H1 (cell line): ENCODE results near the gene IL6ST. TPM values are rescaled to one million over a fixed set of nuclear protein-coding genes. Genes with fewer than 3 reads are reported as not detected.

Experiments
- CTBP2 ChIP-seq: IDR thresholded peaks from 2 replicates; pipeline ENCODE4 v1.7.0; 2011; ENCODE audit warnings: borderline replicate concordance, mild to moderate bottlenecking, moderate library complexity, mixed read lengths, low read length; ENCODE audit not compliant: insufficient read depth, insufficient read length
- HDAC6 ChIP-seq: IDR thresholded peaks from one replicate; pipeline ENCODE4 v1.7.1; 2012; ENCODE audit warnings: low read depth, mild to moderate bottlenecking, inconsistent platforms, low read length, moderate library complexity
- KDM4A ChIP-seq: IDR thresholded peaks from one replicate; pipeline ENCODE4 v1.7.1; 2012; ENCODE audit warnings: low read depth, mild to moderate bottlenecking, moderate library complexity, low read length, inconsistent platforms; ENCODE audit not compliant: severe bottlenecking
- POLR2A ChIP-seq, 2 experiments: IDR thresholded peaks; 1 replicate in 1 of 2; 2 replicates in 1 of 2; pipeline ENCODE4 v1.6.1; 2011; ENCODE audit warnings: low read depth in 2 of 2, low read length in 2 of 2, mild to moderate bottlenecking in 2 of 2; ENCODE audit errors: control extremely low read depth in 1 of 2
- RFX5 ChIP-seq: IDR thresholded peaks from 2 replicates; pipeline ENCODE4 v1.6.1; 2011; ENCODE audit warnings: low read depth, low read length, improper control_type of control experiment, borderline replicate concordance
- TCF12 ChIP-seq: IDR thresholded peaks from 2 replicates; pipeline ENCODE4 v1.6.1; 2011; ENCODE audit warnings: low read depth, mild to moderate bottlenecking, low read length
- polyA plus RNA-seq, 7 experiments: library from polyadenylated mRNA; depleted of rRNA in 3 of 7; stranded (reverse) in 5 of 7; unstranded in 2 of 7; fragments of >200 nt in 5 of 7; fragments of 200-250 nt in 2 of 7; gene quantifications; 1 replicate in 5 of 7; 2 replicates in 1 of 7; 4 replicates in 1 of 7; pipeline versions ENCODE4 v1.2.1 to v1.2.3, GENCODE V29; 2011 to 2013; ENCODE audit warnings: missing spikeins in 2 of 7, mixed read lengths in 2 of 7
- total RNA-seq: library from RNA; stranded (reverse); fragmentation: NEBNext Ultra II Directional; extraction: Animal tissue kit (Norgen Biotek cat#: 25700); gene quantifications from 2 replicates; pipeline ENCODE4 v1.2.1, GENCODE V29; 2021
- TF ChIP-seq, protein P1 (sequence below): fragments of 300-600 bp; sonication (generic); IDR thresholded peaks from 2 replicates; pipeline ENCODE4 v1.7.1; 2012; ENCODE audit warnings: low read length, moderate library complexity, mild to moderate bottlenecking, inconsistent platforms; ENCODE audit not compliant: insufficient replicate concordance

Gene IL6ST
- total and polyA plus RNA-seq, 2 of the 8 experiments (the other 6 are each of a cell fraction or from before 2014, with no cell fraction given) = 1.4 to 11.1 TPM

DNA sequence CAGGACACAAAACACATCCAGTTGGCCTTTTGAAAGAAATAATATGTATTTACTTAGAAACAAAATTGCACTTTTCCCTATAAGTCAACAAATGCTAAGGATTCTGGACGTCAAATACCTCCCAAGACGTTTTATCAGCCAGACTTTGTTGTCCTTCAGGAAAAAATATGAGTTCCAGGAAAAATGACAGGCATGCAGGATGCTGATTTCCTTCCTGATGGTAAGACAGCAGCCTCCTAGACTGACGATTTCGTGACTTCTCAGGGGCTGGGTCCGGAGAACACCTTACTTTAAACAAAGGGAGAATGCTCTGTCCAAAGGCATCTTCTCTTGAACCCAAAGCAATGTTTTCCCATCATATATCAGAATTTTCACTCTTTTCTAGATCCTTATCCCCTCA lies 69.1 kb downstream of the IL6ST start (continued):
- TF ChIP-seq, protein P1, sequence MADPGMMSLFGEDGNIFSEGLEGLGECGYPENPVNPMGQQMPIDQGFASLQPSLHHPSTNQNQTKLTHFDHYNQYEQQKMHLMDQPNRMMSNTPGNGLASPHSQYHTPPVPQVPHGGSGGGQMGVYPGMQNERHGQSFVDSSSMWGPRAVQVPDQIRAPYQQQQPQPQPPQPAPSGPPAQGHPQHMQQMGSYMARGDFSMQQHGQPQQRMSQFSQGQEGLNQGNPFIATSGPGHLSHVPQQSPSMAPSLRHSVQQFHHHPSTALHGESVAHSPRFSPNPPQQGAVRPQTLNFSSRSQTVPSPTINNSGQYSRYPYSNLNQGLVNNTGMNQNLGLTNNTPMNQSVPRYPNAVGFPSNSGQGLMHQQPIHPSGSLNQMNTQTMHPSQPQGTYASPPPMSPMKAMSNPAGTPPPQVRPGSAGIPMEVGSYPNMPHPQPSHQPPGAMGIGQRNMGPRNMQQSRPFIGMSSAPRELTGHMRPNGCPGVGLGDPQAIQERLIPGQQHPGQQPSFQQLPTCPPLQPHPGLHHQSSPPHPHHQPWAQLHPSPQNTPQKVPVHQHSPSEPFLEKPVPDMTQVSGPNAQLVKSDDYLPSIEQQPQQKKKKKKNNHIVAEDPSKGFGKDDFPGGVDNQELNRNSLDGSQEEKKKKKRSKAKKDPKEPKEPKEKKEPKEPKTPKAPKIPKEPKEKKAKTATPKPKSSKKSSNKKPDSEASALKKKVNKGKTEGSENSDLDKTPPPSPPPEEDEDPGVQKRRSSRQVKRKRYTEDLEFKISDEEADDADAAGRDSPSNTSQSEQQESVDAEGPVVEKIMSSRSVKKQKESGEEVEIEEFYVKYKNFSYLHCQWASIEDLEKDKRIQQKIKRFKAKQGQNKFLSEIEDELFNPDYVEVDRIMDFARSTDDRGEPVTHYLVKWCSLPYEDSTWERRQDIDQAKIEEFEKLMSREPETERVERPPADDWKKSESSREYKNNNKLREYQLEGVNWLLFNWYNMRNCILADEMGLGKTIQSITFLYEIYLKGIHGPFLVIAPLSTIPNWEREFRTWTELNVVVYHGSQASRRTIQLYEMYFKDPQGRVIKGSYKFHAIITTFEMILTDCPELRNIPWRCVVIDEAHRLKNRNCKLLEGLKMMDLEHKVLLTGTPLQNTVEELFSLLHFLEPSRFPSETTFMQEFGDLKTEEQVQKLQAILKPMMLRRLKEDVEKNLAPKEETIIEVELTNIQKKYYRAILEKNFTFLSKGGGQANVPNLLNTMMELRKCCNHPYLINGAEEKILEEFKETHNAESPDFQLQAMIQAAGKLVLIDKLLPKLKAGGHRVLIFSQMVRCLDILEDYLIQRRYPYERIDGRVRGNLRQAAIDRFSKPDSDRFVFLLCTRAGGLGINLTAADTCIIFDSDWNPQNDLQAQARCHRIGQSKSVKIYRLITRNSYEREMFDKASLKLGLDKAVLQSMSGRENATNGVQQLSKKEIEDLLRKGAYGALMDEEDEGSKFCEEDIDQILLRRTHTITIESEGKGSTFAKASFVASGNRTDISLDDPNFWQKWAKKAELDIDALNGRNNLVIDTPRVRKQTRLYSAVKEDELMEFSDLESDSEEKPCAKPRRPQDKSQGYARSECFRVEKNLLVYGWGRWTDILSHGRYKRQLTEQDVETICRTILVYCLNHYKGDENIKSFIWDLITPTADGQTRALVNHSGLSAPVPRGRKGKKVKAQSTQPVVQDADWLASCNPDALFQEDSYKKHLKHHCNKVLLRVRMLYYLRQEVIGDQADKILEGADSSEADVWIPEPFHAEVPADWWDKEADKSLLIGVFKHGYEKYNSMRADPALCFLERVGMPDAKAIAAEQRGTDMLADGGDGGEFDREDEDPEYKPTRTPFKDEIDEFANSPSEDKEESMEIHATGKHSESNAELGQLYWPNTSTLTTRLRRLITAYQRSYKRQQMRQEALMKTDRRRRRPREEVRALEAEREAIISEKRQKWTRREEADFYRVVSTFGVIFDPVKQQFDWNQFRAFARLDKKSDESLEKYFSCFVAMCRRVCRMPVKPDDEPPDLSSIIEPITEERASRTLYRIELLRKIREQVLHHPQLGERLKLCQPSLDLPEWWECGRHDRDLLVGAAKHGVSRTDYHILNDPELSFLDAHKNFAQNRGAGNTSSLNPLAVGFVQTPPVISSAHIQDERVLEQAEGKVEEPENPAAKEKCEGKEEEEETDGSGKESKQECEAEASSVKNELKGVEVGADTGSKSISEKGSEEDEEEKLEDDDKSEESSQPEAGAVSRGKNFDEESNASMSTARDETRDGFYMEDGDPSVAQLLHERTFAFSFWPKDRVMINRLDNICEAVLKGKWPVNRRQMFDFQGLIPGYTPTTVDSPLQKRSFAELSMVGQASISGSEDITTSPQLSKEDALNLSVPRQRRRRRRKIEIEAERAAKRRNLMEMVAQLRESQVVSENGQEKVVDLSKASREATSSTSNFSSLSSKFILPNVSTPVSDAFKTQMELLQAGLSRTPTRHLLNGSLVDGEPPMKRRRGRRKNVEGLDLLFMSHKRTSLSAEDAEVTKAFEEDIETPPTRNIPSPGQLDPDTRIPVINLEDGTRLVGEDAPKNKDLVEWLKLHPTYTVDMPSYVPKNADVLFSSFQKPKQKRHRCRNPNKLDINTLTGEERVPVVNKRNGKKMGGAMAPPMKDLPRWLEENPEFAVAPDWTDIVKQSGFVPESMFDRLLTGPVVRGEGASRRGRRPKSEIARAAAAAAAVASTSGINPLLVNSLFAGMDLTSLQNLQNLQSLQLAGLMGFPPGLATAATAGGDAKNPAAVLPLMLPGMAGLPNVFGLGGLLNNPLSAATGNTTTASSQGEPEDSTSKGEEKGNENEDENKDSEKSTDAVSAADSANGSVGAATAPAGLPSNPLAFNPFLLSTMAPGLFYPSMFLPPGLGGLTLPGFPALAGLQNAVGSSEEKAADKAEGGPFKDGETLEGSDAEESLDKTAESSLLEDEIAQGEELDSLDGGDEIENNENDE = no peak
- TF ChIP-seq HDAC6 (no peak), POLR2A (IDR thresholded peaks at IDR 0.05; ENCODE audit: control extremely low read depth in 1 of 2, low read depth in 2 of 2, low read length in 2 of 2) (no peak), KDM4A (no peak), TCF12 (no peak), RFX5 (no peak), CTBP2 (no peak)
- TF ChIP-seq, all 59 proteins: peak for 0
